Spinal cord (tissue), 10 donors: Measurements from ENCODE around the gene RAB3IP. TPM values are rescaled to one million over a fixed set of nuclear protein-coding genes. Genes with fewer than 3 reads are reported as not detected.

Experiments
- DNase-seq, 6 donors: peaks; one replicate each; pipeline versions ENCODE4 v3.0.0 to v3.0.0-alpha.2; 2013 to 2015; ENCODE audit warnings: low spot score in 6 of 6, low read depth in 4 of 6
- H3K27ac ChIP-seq: one replicate; pipeline ENCODE4 v1.5.1; 2013; ENCODE audit warnings: low read depth, low read length, control low read depth
- H3K27me3 ChIP-seq: one replicate; pipeline ENCODE4 v1.6.1; 2013; ENCODE audit warnings: low read length; ENCODE audit not compliant: control insufficient read depth, insufficient read depth
- H3K36me3 ChIP-seq: one replicate; pipeline ENCODE4 v1.6.1; 2013; ENCODE audit warnings: low read length; ENCODE audit not compliant: control insufficient read depth, insufficient read depth
- H3K4me1 ChIP-seq: one replicate; pipeline ENCODE4 v1.6.1; 2013; ENCODE audit warnings: low read length; ENCODE audit not compliant: control insufficient read depth, insufficient read depth
- H3K4me3 ChIP-seq: one replicate; pipeline ENCODE4 v1.5.1; 2013; ENCODE audit warnings: low read depth, low read length, control low read depth
- H3K9me3 ChIP-seq: one replicate; pipeline ENCODE4 v1.6.1; 2013; ENCODE audit warnings: low read length; ENCODE audit not compliant: control insufficient read depth, insufficient read depth
- WGBS: methylation state at CpG from one replicate; pipeline ENCODE4 v1.1.5; 2013; ENCODE audit warnings: missing lambda C conversion rate; ENCODE audit not compliant: insufficient coverage; 5-methylcytosine and 5-hydroxymethylcytosine counted together
- polyA plus RNA-seq, 2 donors: library from polyadenylated mRNA; unstranded; fragments of 120-200 nt; gene quantifications; one replicate each; pipeline ENCODE4 v1.2.1, GENCODE V29; 2013; ENCODE audit not compliant: insufficient read length in 2 of 2
- total RNA-seq, 2 donors: library from RNA; depleted of rRNA in 1 of 2; stranded (reverse); fragments of 120-200 nt in 1 of 2; fragments of >200 nt in 1 of 2; gene quantifications; one replicate each; pipeline versions ENCODE4 v1.2.3 to v1.2.4, GENCODE V29; 2013 to 2014
- donor health status: healthy.

Gene RAB3IP
- total and polyA plus RNA-seq, 4 donors, result 26.0 to 39.5 (median 28.5) TPM

DNA sequence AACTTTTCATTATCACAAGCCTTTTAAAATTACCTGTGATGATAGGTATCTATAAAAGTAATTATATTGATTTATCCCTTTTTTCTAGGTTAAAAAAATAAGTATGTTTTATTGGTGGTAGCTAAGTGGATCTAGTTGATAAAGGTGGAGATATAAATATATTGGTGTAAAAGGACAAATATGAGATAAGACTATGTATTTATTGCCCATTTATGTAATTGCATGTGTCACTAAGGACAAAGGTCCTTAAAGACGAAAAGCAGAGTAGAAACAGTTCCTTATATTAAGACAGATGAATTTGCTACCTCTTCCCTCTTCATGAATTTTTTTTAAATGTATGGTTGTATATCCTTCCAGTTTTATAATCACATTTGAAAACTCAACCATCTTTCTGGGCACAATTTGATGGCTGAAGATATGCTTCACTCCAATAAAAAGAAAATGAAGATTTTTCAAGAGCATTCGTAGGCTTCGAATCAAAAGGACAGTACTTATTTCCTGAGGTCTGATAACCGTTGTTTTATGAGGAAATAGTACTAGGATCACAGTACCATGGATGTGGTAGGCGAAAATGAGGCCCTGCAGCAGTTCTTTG lies 86.4 kb downstream of the RAB3IP start, which contains the start of gene MYRFL:
MYRFL (plus strand) TSS at position 262 of the 595 bp plus-strand sequence; CDS start at position 553, 291 bp downstream.
- WGBS, result 100% methylated on average over 3 of the region's 5 CpGs
- Histone ChIP-seq H3K27me3 (no peaks in the 10 kb centered on the region), H3K4me1 (no peaks in the 10 kb centered on the region), H3K27ac (no peak within 1 kb of the TSS), H3K4me3 (no peak within 1 kb of the TSS), H3K9me3 (no peaks in the 10 kb centered on the region), H3K36me3 (no peaks in the 10 kb centered on the region)
- DNase-seq, result no peak

DNA sequence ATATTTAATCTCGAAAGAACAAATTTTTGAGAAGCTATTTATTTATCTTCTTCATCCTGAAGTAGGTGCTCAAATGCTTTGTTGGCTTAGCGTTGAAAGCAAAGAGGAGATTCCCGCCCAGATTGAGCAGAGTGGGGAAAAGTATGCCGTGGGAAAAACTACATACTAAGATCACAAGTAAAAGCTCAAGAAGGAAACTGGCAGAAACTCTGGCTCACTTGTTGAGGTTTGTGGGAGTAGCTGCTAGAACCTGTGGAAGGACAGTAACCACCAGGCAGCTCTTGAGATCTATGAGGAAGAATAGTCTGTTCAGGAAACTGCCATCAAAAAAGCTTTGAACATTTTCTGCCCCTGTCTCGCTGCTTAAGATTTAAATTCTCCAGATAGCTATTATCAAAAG lies 90.2 kb downstream of the RAB3IP start:
- DNase-seq, result no peak
- Histone ChIP-seq H3K27me3 (no peaks in the 10 kb centered on the region), H3K27ac (no peak overlapping the region), H3K36me3 (no peaks in the 10 kb centered on the region), H3K4me1 (no peaks in the 10 kb centered on the region), H3K9me3 (no peaks in the 10 kb centered on the region), H3K4me3 (no peak overlapping the region)
- WGBS, result no CpG with 5 or more reads among the region's 5 CpGs

DNA sequence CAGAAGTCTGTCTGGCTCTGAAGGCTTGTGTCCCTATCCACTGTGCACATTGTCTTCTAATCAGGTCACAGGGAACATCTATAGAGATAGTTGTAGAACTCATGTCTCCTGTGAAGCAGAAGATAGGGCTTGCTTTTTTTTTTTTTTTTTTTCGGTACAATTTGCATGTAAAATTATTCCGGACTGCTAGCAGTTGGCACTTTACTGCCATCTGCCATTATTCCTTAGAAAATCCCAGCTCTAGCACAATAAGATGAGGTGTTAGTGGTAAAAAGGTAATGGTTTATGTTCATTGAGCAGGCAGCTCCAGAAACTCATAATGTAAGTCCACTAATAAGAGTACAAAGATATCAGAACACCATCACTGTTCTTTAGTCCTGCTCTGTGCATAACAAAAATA lies 95.0 kb downstream of the RAB3IP start:
- H3K9me3 ChIP-seq, result no peaks in the 10 kb centered on the region
- H3K4me1 ChIP-seq, result no peaks in the 10 kb centered on the region
- no peak overlapping the region for H3K27ac ChIP-seq
- H3K4me3 ChIP-seq, result no peak overlapping the region
- DNase-seq, result peak in 1 of 6 donors; percentile 26
- no peaks in the 10 kb centered on the region for H3K36me3 ChIP-seq
- H3K27me3 ChIP-seq, result no peaks in the 10 kb centered on the region
- no CpG with 5 or more reads among the region's 2 CpGs for WGBS

DNA sequence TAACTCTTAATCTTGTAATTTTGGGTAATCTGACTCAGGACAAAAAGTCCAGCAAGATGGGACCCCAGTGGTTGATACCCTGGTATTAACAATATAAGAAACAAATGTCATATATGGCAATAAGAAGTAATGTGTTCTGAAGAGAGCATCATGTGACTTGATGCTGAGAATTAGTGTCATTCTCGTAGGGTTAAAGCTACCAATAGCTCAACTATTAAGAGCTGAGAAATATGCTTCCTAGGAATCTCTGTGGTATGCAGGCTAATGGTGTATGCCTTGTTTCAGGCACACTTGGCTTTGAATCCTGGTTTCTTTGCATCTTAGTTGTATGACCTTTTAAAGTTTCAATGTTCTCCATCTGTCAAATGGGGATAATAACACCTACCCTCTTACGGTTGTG lies 95.5 kb downstream of the RAB3IP start:
- no peaks in the 10 kb centered on the region for H3K36me3 ChIP-seq
- no peaks in the 10 kb centered on the region for H3K27me3 ChIP-seq
- no peak overlapping the region for H3K27ac ChIP-seq
- no CpG with 5 or more reads among the region's 2 CpGs for WGBS
- no peaks in the 10 kb centered on the region for H3K4me1 ChIP-seq
- H3K4me3 ChIP-seq, result no peak overlapping the region
- DNase-seq, result peak in 1 of 6 donors; percentile 7
- H3K9me3 ChIP-seq, result no peaks in the 10 kb centered on the region

DNA sequence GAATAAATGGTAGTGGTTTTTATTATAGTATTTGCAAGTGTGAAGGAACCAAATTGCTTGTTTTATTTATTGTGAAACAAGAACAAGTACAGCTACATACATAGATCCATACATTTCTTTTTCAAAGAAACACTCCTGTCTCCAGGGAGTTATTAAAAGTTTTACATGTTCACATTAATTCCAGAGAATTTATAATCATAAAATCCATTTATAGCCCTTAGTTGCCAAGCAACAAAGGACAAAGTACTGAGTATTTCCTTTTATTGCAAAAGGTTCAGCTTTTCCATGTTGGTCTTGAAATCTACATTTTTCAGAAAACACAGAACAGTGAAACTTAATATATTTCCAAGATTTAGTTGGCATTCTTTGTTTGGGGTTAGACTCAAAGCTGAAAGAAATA lies 95.9 kb downstream of the RAB3IP start:
- no peak overlapping the region for H3K4me3 ChIP-seq
- no peaks in the 10 kb centered on the region for H3K4me1 ChIP-seq
- H3K27me3 ChIP-seq, result no peaks in the 10 kb centered on the region
- no peak overlapping the region for H3K27ac ChIP-seq
- H3K9me3 ChIP-seq, result no peaks in the 10 kb centered on the region
- DNase-seq, result peak in 1 of 6 donors; percentile 15
- H3K36me3 ChIP-seq, result no peaks in the 10 kb centered on the region

DNA sequence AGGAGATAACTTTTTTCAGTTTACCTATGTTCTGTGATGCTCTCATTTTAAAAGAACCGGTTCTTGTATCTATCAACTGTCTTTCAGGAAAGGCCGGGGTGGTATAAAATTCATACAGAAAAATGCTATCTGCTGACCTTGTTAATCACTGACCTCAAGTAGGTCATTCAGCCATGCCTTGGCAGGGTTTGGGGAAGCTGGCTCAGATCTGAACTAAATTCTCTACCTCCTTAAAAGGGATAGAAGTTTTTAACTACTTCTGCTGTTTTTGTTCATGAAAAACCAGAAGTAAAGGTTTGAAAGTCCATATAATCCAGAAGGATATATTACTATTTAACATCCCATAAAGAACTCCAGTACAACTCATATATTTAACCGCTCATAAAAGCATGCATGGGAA lies 96.4 kb downstream of the RAB3IP start:
- no peaks in the 10 kb centered on the region for H3K4me1 ChIP-seq
- DNase-seq, result no peak
- H3K36me3 ChIP-seq, result no peaks in the 10 kb centered on the region
- no peaks in the 10 kb centered on the region for H3K27me3 ChIP-seq
- no CpG with 5 or more reads among the region's 3 CpGs for WGBS
- H3K27ac ChIP-seq, result no peak overlapping the region
- no peak overlapping the region for H3K4me3 ChIP-seq
- H3K9me3 ChIP-seq, result no peaks in the 10 kb centered on the region

DNA sequence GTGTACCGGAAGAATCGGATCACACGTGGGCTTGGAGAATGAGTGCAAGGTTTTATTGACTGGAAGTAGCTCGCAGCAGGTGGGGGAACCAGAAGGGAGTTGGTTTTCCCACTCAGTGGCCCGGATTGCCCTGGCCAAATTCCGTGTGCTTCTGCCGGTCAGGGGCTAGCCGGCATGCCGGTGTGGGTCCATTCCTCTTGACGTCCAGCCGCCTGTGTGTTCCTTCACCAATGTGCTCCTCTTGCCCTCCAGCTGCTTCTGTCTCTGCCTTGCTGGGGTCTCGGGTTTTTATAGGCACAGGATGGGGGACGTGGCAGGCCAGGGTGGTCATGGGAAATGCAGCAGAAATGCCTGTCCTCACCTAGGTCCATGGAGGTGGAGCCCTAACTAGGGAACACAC lies 97.4 kb downstream of the RAB3IP start:
- no peak for DNase-seq
- Histone ChIP-seq H3K27ac (no peak overlapping the region), H3K36me3 (no peaks in the 10 kb centered on the region), H3K4me3 (no peak overlapping the region), H3K27me3 (no peaks in the 10 kb centered on the region), H3K9me3 (no peaks in the 10 kb centered on the region), H3K4me1 (no peaks in the 10 kb centered on the region)
- WGBS, result 94% methylated on average over 12 of the region's 13 CpGs

DNA sequence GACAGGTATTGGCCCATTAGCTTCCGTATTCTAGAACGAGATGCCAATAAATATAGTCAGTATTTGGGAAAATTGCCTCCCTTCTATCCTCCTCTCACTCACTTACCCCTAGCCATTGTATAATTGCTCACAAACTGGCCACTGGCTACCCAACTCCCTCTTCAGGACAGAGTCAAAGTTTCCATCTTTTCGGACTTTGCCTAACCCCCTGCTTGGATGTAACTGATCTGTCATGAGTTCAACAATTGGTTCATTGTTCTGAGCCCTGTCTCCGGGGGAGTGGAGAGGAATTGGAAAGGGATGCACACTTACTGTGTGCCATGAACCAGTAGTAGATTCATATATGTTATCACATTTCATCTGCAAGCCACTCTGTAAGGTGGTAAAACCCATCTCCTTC lies 98.5 kb downstream of the RAB3IP start:
- no peaks in the 10 kb centered on the region for H3K9me3 ChIP-seq
- no peaks in the 10 kb centered on the region for H3K36me3 ChIP-seq
- H3K27me3 ChIP-seq, result no peaks in the 10 kb centered on the region
- no peak overlapping the region for H3K27ac ChIP-seq
- 100% methylated on average over 1 of the region's 4 CpGs for WGBS
- no peak overlapping the region for H3K4me3 ChIP-seq
- no peaks in the 10 kb centered on the region for H3K4me1 ChIP-seq
- DNase-seq, result no peak

DNA sequence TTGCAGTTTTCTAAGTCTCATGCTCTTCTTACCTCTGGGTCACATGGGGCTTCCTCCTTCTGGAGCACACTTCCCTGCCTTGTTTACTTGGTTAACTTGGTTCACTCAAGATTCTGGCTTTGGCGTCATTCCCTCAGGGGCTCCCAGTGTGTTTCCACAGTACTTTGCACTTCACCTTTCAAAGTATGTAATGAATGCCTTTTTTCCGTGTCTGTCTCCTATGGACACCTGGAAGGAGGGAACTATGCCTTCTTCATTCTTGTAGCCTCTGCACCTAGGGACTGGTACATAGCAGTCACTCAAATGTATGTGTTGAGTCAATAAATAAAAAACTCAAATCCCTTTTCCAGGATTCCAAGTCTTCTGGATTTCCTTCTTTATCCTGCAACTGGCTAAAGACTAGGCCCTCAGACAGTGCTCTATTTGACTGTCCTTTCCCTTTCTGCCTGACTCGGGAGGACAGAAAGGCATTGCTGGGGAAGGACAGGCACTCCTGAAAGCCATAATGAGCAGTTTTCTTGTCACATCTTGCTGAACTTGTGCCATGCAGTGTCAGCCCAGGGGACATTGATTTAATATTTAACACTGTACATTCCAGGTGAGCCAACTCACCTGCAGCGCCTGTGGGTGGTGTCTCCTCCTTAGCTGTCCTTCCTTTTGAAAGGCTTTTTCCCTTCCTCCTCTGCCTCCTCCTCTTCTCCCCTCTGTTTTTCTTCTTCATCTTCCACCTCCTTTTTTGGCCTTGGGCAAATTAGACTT lies 99.2 kb downstream of the RAB3IP start:
- 93% methylated on average over 3 of the region's 4 CpGs for WGBS
- DNase-seq, result no peak
- Histone ChIP-seq H3K27me3 (no peaks in the 10 kb centered on the region), H3K27ac (no peak overlapping the region), H3K9me3 (no peaks in the 10 kb centered on the region), H3K36me3 (no peaks in the 10 kb centered on the region), H3K4me3 (no peak overlapping the region), H3K4me1 (no peaks in the 10 kb centered on the region)

DNA sequence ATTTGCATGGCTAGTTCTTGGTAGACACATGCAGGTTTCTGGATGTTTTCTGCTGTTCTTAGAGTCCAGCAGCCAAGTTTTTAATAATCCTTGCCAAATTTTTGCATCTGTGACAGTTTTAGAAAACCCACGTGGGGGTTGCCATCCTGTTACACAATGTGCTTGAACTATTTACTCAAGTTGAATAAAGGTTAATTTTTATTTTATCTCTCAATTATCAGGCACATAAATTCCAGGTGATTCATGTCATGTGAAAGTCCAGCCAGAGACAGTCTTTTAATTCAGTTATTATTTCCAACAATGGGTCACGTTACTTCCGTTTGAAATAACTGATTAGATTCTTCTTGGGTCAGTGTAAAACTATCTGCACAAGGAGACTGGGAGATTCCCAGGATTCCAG lies 102.1 kb downstream of the RAB3IP start:
- no peaks in the 10 kb centered on the region for H3K27me3 ChIP-seq

More for the DNA sequence above, 102.1 kb downstream of the RAB3IP start:
- no peaks in the 10 kb centered on the region for H3K36me3 ChIP-seq
- no peak overlapping the region for H3K27ac ChIP-seq
- no peak overlapping the region for H3K4me3 ChIP-seq
- no peak for DNase-seq
- H3K9me3 ChIP-seq, result no peaks in the 10 kb centered on the region
- WGBS, result no CpG with 5 or more reads among the region's 3 CpGs
- no peaks in the 10 kb centered on the region for H3K4me1 ChIP-seq
